ENCODE data around the gene ARSB.

ARSB gene

DNA sequence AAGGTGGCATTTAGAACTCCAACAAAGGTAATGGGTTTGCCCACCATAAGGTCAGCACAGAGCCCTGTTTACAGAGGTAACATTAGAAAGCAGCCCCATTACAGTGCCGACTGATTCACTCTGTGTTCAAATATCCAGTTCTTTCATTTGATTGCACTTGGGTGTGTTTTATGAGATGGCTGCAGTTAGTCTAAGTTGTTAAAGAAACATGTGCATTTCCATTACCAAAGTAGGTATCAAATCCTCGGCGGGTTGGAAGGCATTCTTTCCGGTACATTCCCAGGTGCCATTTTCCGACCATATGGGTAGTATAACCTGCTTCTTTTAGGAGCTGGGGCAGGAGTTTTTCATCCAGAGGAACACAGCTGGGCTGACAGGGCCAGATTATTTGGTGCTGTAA, 16.3 kb downstream of the ARSB start:
- Histone ChIP-seq H3K9ac (ENCODE audit: low read depth, low read length, poor library complexity) (no peak overlapping the region), H3K36me3 (replicated peaks in 1 of 2; ENCODE audit: control insufficient read depth in 2 of 2, insufficient read depth in 2 of 2, low read length in 2 of 2) (peaks cover 0 to 5% of the 10 kb centered on the region in 2 donors), H3K4me1 (ENCODE audit: control insufficient read depth in 2 of 2, insufficient read depth in 1 of 2, low read depth in 1 of 2, low read length in 2 of 2) (no peaks in the 10 kb centered on the region), H3K4me2 (ENCODE audit: insufficient read depth, low read length, poor library complexity, severe bottlenecking) (peak overlapping the region; percentile 11), H3K9me3 (replicated peaks in 1 of 2; ENCODE audit: control insufficient read depth in 2 of 2, insufficient read depth in 1 of 2, low read depth in 1 of 2, low read length in 2 of 2) (no peaks in the 10 kb centered on the region), H3K4ac (ENCODE audit: low read length) (no peak overlapping the region), H2BK120ac (ENCODE audit: low read depth, low read length) (no peak overlapping the region), H3K4me3 (ENCODE audit: low read length in 2 of 2) (no peak overlapping the region), H4K8ac (ENCODE audit: low read depth, low read length) (no peak overlapping the region), H4K91ac (ENCODE audit: low read depth, low read length, poor library complexity) (no peak overlapping the region), H2BK5ac (ENCODE audit: low read length) (no peak overlapping the region), H2BK15ac (ENCODE audit: low read length) (no peak overlapping the region), H3K79me1 (ENCODE audit: low read depth, low read length) (no peaks in the 10 kb centered on the region), H2AK5ac (ENCODE audit: low read depth, low read length) (no peak overlapping the region), H3K14ac (ENCODE audit: low read length) (no peak overlapping the region), H3K23ac (ENCODE audit: low read depth, low read length, poor library complexity) (no peak overlapping the region), H3K27me3 (ENCODE audit: control insufficient read depth in 3 of 3, insufficient read depth in 3 of 3, low read depth in 1 of 3, low read length in 3 of 3) (no peaks in the 10 kb centered on the region), H3K18ac (ENCODE audit: low read length) (no peak overlapping the region), H3K27ac (replicated peaks; ENCODE audit: low read length) (no peak overlapping the region), H2BK12ac (ENCODE audit: low read length) (no peak overlapping the region), H2AFZ (ENCODE audit: low read length) (no peak overlapping the region)
- DNase-seq (ENCODE audit: low spot score) = no peak
- no CpG with 5 or more reads among the region's 5 CpGs for WGBS, 2 donors (ENCODE audit: extremely low coverage in 2 of 2, insufficient read length in 2 of 2, insufficient replicate concordance in 1 of 2)

DNA sequence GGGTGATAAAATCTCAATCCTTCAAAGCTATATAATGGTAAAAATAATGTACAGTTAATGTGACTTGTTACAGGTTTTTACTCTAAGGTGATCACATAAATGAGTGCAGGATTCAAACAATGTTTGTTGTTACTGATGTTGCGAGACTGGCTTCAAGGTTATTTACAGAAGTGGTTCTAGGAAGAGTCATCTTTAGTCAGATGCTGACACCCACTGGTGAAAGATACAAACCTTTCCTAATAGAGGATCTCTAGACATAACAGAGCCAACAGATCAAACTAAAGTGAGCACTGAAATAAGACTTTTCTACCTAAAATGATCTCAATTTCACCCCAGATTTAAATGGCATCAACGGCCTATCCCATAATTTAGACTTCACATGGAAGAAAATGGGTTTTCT, 20.2 kb downstream of the ARSB start:
- H3K79me1 ChIP-seq (ENCODE audit: low read depth, low read length) = no peaks in the 10 kb centered on the region
- no peak overlapping the region for H4K8ac ChIP-seq (ENCODE audit: low read depth, low read length)
- no peak overlapping the region for H2BK120ac ChIP-seq (ENCODE audit: low read depth, low read length)
- H3K27me3 ChIP-seq (ENCODE audit: control insufficient read depth in 3 of 3, insufficient read depth in 3 of 3, low read depth in 1 of 3, low read length in 3 of 3) = no peaks in the 10 kb centered on the region
- no peak overlapping the region for H2BK5ac ChIP-seq (ENCODE audit: low read length)
- H2BK12ac ChIP-seq (ENCODE audit: low read length) = no peak overlapping the region
- H3K9me3 ChIP-seq (replicated peaks in 1 of 2; ENCODE audit: control insufficient read depth in 2 of 2, insufficient read depth in 1 of 2, low read depth in 1 of 2, low read length in 2 of 2) = no peaks in the 10 kb centered on the region
- H3K4ac ChIP-seq (ENCODE audit: low read length) = no peak overlapping the region
- H4K91ac ChIP-seq (ENCODE audit: low read depth, low read length, poor library complexity) = no peak overlapping the region
- no peak overlapping the region for H2AFZ ChIP-seq (ENCODE audit: low read length)
- H3K18ac ChIP-seq (ENCODE audit: low read length) = no peak overlapping the region
- no peak overlapping the region for H3K4me2 ChIP-seq (ENCODE audit: insufficient read depth, low read length, poor library complexity, severe bottlenecking)
- WGBS, 2 donors (ENCODE audit: extremely low coverage in 2 of 2, insufficient read length in 2 of 2, insufficient replicate concordance in 1 of 2) = no CpG with 5 or more reads among the region's 2 CpGs
- no peak overlapping the region for H2BK15ac ChIP-seq (ENCODE audit: low read length)
- no peak overlapping the region for H3K9ac ChIP-seq (ENCODE audit: low read depth, low read length, poor library complexity)
- no peak overlapping the region for H3K14ac ChIP-seq (ENCODE audit: low read length)
- peak; percentile 21 for DNase-seq (ENCODE audit: low spot score)
- H3K27ac ChIP-seq (replicated peaks; ENCODE audit: low read length) = no peak overlapping the region
- H3K4me3 ChIP-seq (ENCODE audit: low read length in 2 of 2) = no peak overlapping the region
- H3K23ac ChIP-seq (ENCODE audit: low read depth, low read length, poor library complexity) = no peak overlapping the region
- peaks cover 0 to 18% of the 10 kb centered on the region in 2 donors for H3K36me3 ChIP-seq (replicated peaks in 1 of 2; ENCODE audit: control insufficient read depth in 2 of 2, insufficient read depth in 2 of 2, low read length in 2 of 2)
- H2AK5ac ChIP-seq (ENCODE audit: low read depth, low read length) = no peak overlapping the region
- H3K4me1 ChIP-seq (ENCODE audit: control insufficient read depth in 2 of 2, insufficient read depth in 1 of 2, low read depth in 1 of 2, low read length in 2 of 2) = no peaks in the 10 kb centered on the region

DNA sequence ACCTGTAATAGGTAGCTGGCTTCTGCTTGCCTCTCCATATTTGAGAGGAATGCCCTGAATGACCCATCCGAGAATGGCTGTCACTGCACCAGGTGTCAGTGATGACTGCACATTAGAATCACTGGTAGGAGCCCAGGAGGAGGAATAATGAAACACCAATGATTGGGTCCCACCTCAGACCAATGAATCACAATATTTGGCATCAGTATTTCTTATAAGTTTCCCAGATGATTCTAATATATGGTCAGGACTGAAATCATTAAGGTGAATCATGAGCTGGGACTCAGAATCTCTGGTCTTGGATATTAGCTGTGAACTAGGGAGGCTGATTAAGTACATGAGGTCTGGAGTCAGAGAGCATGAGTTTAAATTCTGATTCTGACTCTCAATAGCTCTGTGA, 23.4 kb downstream of the ARSB start:
- H3K79me1 ChIP-seq (ENCODE audit: low read depth, low read length) = no peaks in the 10 kb centered on the region
- H2BK5ac ChIP-seq (ENCODE audit: low read length) = no peak overlapping the region
- H3K4me2 ChIP-seq (ENCODE audit: insufficient read depth, low read length, poor library complexity, severe bottlenecking) = no peak overlapping the region
- H2AFZ ChIP-seq (ENCODE audit: low read length) = no peak overlapping the region
- no CpG with 5 or more reads among the region's 1 CpG for WGBS, 2 donors (ENCODE audit: extremely low coverage in 2 of 2, insufficient read length in 2 of 2, insufficient replicate concordance in 1 of 2)
- no peak overlapping the region for H4K91ac ChIP-seq (ENCODE audit: low read depth, low read length, poor library complexity)
- no peak overlapping the region for H4K8ac ChIP-seq (ENCODE audit: low read depth, low read length)
- H3K27ac ChIP-seq (replicated peaks; ENCODE audit: low read length) = no peak overlapping the region
- peaks cover 0 to 18% of the 10 kb centered on the region in 2 donors for H3K36me3 ChIP-seq (replicated peaks in 1 of 2; ENCODE audit: control insufficient read depth in 2 of 2, insufficient read depth in 2 of 2, low read length in 2 of 2)
- H2AK5ac ChIP-seq (ENCODE audit: low read depth, low read length) = no peak overlapping the region
- no peak overlapping the region for H3K23ac ChIP-seq (ENCODE audit: low read depth, low read length, poor library complexity)
- H3K4me1 ChIP-seq (ENCODE audit: control insufficient read depth in 2 of 2, insufficient read depth in 1 of 2, low read depth in 1 of 2, low read length in 2 of 2) = peaks cover 0 to 4% of the 10 kb centered on the region in 2 donors
- H2BK12ac ChIP-seq (ENCODE audit: low read length) = no peak overlapping the region
- no peak overlapping the region for H2BK120ac ChIP-seq (ENCODE audit: low read depth, low read length)
- no peaks in the 10 kb centered on the region for H3K27me3 ChIP-seq (ENCODE audit: control insufficient read depth in 3 of 3, insufficient read depth in 3 of 3, low read depth in 1 of 3, low read length in 3 of 3)
- no peak overlapping the region for H3K4ac ChIP-seq (ENCODE audit: low read length)
- H2BK15ac ChIP-seq (ENCODE audit: low read length) = no peak overlapping the region
- no peaks in the 10 kb centered on the region for H3K9me3 ChIP-seq (replicated peaks in 1 of 2; ENCODE audit: control insufficient read depth in 2 of 2, insufficient read depth in 1 of 2, low read depth in 1 of 2, low read length in 2 of 2)
- DNase-seq (ENCODE audit: low spot score) = no peak
- no peak overlapping the region for H3K9ac ChIP-seq (ENCODE audit: low read depth, low read length, poor library complexity)
- H3K4me3 ChIP-seq (ENCODE audit: low read length in 2 of 2) = no peak overlapping the region
- H3K14ac ChIP-seq (ENCODE audit: low read length) = no peak overlapping the region
- no peak overlapping the region for H3K18ac ChIP-seq (ENCODE audit: low read length)

DNA sequence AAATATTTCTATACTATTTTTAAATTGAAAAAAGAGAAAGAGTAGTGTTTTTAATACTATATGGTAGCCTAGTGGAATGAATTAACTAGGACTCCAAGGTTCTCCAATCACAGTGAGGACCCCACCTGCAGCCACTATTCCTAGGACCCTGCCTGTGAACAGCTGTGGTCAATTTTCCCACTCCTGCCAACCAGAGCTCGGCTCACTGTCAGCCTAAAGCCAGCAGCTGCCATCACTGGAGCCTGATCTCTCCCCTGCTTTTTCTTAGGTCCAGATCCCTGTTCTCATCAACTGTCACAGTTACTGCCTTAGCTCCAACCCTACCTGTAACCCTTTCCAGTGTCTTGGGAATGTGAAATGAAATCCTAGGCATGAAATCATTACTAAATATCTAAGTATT, 25.3 kb downstream of the ARSB start:
- DNase-seq (ENCODE audit: low spot score) = no peak
- Histone ChIP-seq H3K14ac (ENCODE audit: low read length) (no peak overlapping the region), H3K18ac (ENCODE audit: low read length) (no peak overlapping the region), H3K27ac (replicated peaks; ENCODE audit: low read length) (no peak overlapping the region), H3K9ac (ENCODE audit: low read depth, low read length, poor library complexity) (no peak overlapping the region), H3K27me3 (ENCODE audit: control insufficient read depth in 3 of 3, insufficient read depth in 3 of 3, low read depth in 1 of 3, low read length in 3 of 3) (no peaks in the 10 kb centered on the region), H3K4ac (ENCODE audit: low read length) (no peak overlapping the region), H2BK5ac (ENCODE audit: low read length) (no peak overlapping the region), H2AFZ (ENCODE audit: low read length) (no peak overlapping the region), H4K91ac (ENCODE audit: low read depth, low read length, poor library complexity) (no peak overlapping the region), H2BK120ac (ENCODE audit: low read depth, low read length) (no peak overlapping the region), H3K4me3 (ENCODE audit: low read length in 2 of 2) (no peak overlapping the region), H3K9me3 (replicated peaks in 1 of 2; ENCODE audit: control insufficient read depth in 2 of 2, insufficient read depth in 1 of 2, low read depth in 1 of 2, low read length in 2 of 2) (no peaks in the 10 kb centered on the region), H3K4me2 (ENCODE audit: insufficient read depth, low read length, poor library complexity, severe bottlenecking) (no peak overlapping the region), H3K79me1 (ENCODE audit: low read depth, low read length) (no peaks in the 10 kb centered on the region), H4K8ac (ENCODE audit: low read depth, low read length) (no peak overlapping the region), H3K4me1 (ENCODE audit: control insufficient read depth in 2 of 2, insufficient read depth in 1 of 2, low read depth in 1 of 2, low read length in 2 of 2) (peaks cover 0 to 4% of the 10 kb centered on the region in 2 donors), H3K23ac (ENCODE audit: low read depth, low read length, poor library complexity) (no peak overlapping the region), H2BK12ac (ENCODE audit: low read length) (no peak overlapping the region), H2AK5ac (ENCODE audit: low read depth, low read length) (no peak overlapping the region), H2BK15ac (ENCODE audit: low read length) (no peak overlapping the region), H3K36me3 (replicated peaks in 1 of 2; ENCODE audit: control insufficient read depth in 2 of 2, insufficient read depth in 2 of 2, low read length in 2 of 2) (peaks cover 0 to 23% of the 10 kb centered on the region in 2 donors)
- WGBS, 2 donors (ENCODE audit: extremely low coverage in 2 of 2, insufficient read length in 2 of 2, insufficient replicate concordance in 1 of 2) = no CpG with 5 or more reads among the region's 1 CpG
